Spleen (tissue), 7 donors: Measurements from ENCODE around the gene CEP41.

Experiments used
- POLR2A ChIP-seq, 3 donors: fragments of 450-650 bp; IDR thresholded peaks; one replicate each; pipeline ENCODE4 v1.5.1; 2017; ENCODE audit warnings: antibody characterized with exemption in 3 of 3, mild to moderate bottlenecking in 1 of 3
- POLR2AphosphoS5 ChIP-seq, 3 donors: sonication (generic); formaldehyde crosslinking; IDR thresholded peaks; one replicate each; pipeline ENCODE4 v1.5.1; 2017; ENCODE audit warnings: antibody characterized with exemption in 3 of 3
- TF ChIP-seq, protein P1 (sequence below), 11 experiments: fragments of 200-600 bp in 7 of 11; fragments of 450-650 bp in 4 of 11; sonication (generic) in 4 of 11; IDR thresholded peaks in 8 of 11; conservative IDR thresholded peaks in 3 of 11; 1 replicate in 7 of 11; 2 replicates in 4 of 11; pipeline versions ENCODE4 v1.4.0 to v1.8.0; 2016 to 2021; ENCODE audit warnings: antibody characterized with exemption in 11 of 11, inconsistent platforms in 4 of 11, mild to moderate bottlenecking in 1 of 11
- donor health status: DM: no; HTN: no; CAD: no; lungs with moderate emphysema.
- donor health status: DM: no; HTN: no; CAD: no.
- donor health status: DM: no; HTN: no; CAD: no.

GRCh38 chr7:130440527-130441365 is at the start of gene CEP41:
- TF ChIP-seq, protein P1, sequence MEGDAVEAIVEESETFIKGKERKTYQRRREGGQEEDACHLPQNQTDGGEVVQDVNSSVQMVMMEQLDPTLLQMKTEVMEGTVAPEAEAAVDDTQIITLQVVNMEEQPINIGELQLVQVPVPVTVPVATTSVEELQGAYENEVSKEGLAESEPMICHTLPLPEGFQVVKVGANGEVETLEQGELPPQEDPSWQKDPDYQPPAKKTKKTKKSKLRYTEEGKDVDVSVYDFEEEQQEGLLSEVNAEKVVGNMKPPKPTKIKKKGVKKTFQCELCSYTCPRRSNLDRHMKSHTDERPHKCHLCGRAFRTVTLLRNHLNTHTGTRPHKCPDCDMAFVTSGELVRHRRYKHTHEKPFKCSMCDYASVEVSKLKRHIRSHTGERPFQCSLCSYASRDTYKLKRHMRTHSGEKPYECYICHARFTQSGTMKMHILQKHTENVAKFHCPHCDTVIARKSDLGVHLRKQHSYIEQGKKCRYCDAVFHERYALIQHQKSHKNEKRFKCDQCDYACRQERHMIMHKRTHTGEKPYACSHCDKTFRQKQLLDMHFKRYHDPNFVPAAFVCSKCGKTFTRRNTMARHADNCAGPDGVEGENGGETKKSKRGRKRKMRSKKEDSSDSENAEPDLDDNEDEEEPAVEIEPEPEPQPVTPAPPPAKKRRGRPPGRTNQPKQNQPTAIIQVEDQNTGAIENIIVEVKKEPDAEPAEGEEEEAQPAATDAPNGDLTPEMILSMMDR (IDR thresholded peaks at IDR 0.05 in 8 of 11, conservative IDR thresholded peaks at IDR 0.05 in 3 of 11) = no peak
- TF ChIP-seq POLR2AphosphoS5 (IDR thresholded peaks at IDR 0.05) = peak; percentile 64 to 79 (median 77)
- TF ChIP-seq POLR2A (IDR thresholded peaks at IDR 0.05) = no peak
